Activated CD8-positive, alpha-beta memory T cell treated with anti-CD3 and anti-CD28 coated beads for 24 hours (primary cell): ENCODE measurements around the gene SLC24A3.

Experiments
- DNase-seq: peaks from one replicate; pipeline ENCODE4 v3.0.0-alpha.2; 2020

SLC24A3 gene

GRCh38 chr20:19349879-19350278, 137.4 kb downstream of the SLC24A3 start:
- DNase-seq: no peak

- no peak for DNase-seq
These were observed 139.1 kb downstream of the SLC24A3 start for GRCh38 chr20:19351542-19351941.

GRCh38 chr20:19354950-19355349, 142.5 kb downstream of the SLC24A3 start:
- no peak for DNase-seq

- DNase-seq: no peak
These were observed 149.3 kb downstream of the SLC24A3 start for GRCh38 chr20:19361790-19362189.

- DNase-seq: no peak
These were observed 151.0 kb downstream of the SLC24A3 start for GRCh38 chr20:19363476-19363875.

- DNase-seq: no peak
These were observed 155.1 kb downstream of the SLC24A3 start for GRCh38 chr20:19367591-19367990.

GRCh38 chr20:19368351-19368750, 155.9 kb downstream of the SLC24A3 start:
- DNase-seq: no peak

GRCh38 chr20:19370076-19371075, 157.9 kb downstream of the SLC24A3 start:
- no peak for DNase-seq

- DNase-seq: no peak
These were observed 158.7 kb downstream of the SLC24A3 start for GRCh38 chr20:19371112-19371511.

- no peak for DNase-seq
These were observed 161.8 kb downstream of the SLC24A3 start for GRCh38 chr20:19374216-19374615.

- no peak for DNase-seq
These were observed 163.0 kb downstream of the SLC24A3 start for GRCh38 chr20:19375395-19375794.

GRCh38 chr20:19375801-19376200, 163.4 kb downstream of the SLC24A3 start:
- no peak for DNase-seq

- DNase-seq: no peak
These were observed 164.2 kb downstream of the SLC24A3 start for GRCh38 chr20:19376451-19377229.

GRCh38 chr20:19378058-19378457, 165.6 kb downstream of the SLC24A3 start:
- no peak for DNase-seq

- no peak for DNase-seq
These were observed 167.8 kb downstream of the SLC24A3 start for GRCh38 chr20:19380211-19380610.

- DNase-seq: no peak
These were observed 169.5 kb downstream of the SLC24A3 start for GRCh38 chr20:19381947-19382346.

- DNase-seq: no peak
These were observed 170.2 kb downstream of the SLC24A3 start for GRCh38 chr20:19382386-19383340.

- no peak for DNase-seq
These were observed 172.5 kb downstream of the SLC24A3 start for GRCh38 chr20:19384940-19385339.

- DNase-seq: no peak
These were observed 174.8 kb downstream of the SLC24A3 start for GRCh38 chr20:19387251-19387650.

GRCh38 chr20:19392344-19393130, 180.1 kb downstream of the SLC24A3 start:
- no peak for DNase-seq

GRCh38 chr20:19396460-19397081, 184.1 kb downstream of the SLC24A3 start:
- no peak for DNase-seq
